ENCODE data around the gene HSFX4. TPM values are rescaled to one million over a fixed set of nuclear protein-coding genes. Genes with fewer than 3 reads are reported as not detected.
A peak's percentile ranks its signal among the peaks of the same experiment; 100 is the strongest.
"Not testable (repeated sequence)": the region's sequence is repeated elsewhere in the genome, so short reads cannot be mapped to it uniquely, and the experiment has no call there.

Gene HSFX4
- total RNA-seq, 1 donor from 2014 or later = not detected

DNA sequence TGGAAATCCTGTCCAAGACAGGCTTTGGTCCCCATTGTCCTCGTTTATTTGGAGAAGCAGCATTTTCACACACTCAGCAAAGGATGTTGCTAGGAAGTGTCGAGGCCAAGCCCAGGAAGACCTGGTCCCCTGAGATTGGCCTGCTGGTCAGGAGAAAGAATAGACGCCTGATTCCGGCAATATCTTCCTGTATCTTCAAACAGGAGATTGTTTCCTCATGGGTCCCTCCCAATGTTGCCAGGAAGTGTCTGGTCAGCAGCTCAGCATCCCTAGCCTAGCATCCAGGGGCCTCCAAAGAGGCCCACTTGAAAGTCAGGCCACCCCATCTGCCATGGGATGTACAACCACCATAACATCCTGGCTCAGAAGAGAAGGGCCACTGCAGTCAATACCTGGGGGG lies 2.0 kb downstream of the HSFX4 start:
- DNase-seq; H3K27ac ChIP-seq (replicated peaks); H3K9me3 ChIP-seq (replicated peaks); H3K4me3 ChIP-seq; H3K27me3 ChIP-seq (ENCODE audit: low read depth); intact Hi-C loops (cut with micrococcal nuclease); H3K4me1 ChIP-seq; H3K36me3 ChIP-seq: not testable (repeated sequence)

DNA sequence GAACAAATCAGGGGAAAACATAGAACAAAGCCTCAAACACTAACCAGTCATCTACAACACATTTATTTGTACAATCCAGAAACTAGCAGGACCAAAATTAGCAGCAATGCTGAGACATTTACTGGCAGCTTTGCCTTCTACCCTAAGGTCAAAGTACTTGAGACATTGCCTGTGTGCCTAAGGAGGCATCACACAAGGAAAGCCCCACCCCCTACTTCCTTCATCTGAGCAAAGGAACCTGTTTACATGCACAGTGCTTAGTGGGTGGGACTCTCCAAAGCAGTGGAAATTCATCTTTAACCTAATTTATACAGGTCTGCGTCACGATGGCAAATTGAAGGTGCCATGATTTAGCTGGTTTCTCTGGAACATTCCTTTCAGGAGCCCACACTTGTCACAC lies 2.8 kb downstream of the HSFX4 start:
- intact Hi-C loops (cut with micrococcal nuclease); H3K27me3 ChIP-seq (ENCODE audit: low read depth); H3K4me3 ChIP-seq; DNase-seq; H3K9me3 ChIP-seq (replicated peaks); H3K27ac ChIP-seq (replicated peaks); H3K36me3 ChIP-seq; H3K4me1 ChIP-seq: not testable (repeated sequence)

DNA sequence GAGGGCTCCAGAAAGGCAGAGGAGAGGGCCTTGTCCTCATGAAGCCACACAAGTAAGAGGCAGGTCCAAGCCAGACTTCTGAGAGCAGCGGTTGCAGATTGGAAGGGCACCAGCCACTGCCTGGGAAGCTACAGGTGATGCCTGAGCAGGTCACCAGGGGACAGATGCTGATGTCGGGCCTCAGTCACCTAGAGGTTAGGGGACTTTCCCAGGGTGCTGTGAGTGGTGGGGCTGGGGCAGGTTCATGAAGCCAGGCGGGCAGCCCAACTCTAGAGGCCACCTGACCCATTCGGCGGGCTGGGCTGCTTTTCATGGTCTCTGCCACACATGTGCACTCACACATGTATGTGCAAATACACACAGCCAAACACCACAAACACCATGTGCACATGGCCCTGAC lies 3.6 kb downstream of the HSFX4 start:
- H3K4me1 ChIP-seq; H3K9me3 ChIP-seq (replicated peaks); H3K27me3 ChIP-seq (ENCODE audit: low read depth); intact Hi-C loops (cut with micrococcal nuclease); H3K4me3 ChIP-seq; DNase-seq; H3K27ac ChIP-seq (replicated peaks); H3K36me3 ChIP-seq: not testable (repeated sequence)

DNA sequence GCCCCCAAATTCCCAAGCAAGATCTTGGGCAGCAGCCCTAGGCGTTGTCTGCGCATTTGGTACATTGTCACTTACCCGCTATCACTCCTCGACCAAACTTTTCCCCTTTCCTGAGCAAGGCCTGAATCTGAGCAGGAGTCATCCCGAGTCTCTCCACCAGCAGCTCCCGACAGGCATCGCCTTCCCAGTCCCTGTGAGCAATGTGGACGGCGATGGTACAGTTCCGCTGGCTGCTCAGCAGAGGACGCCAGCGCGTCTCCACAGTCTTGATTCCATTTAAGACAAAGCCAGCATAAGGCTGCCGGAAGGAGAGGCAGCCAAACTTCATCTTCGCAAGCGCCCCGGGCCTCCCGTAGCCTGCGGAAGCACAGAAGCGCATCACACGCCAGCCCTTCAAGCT lies 4.2 kb downstream of the HSFX4 start:
- H3K27ac ChIP-seq (replicated peaks); intact Hi-C loops (cut with micrococcal nuclease); H3K36me3 ChIP-seq; H3K4me1 ChIP-seq; H3K27me3 ChIP-seq (ENCODE audit: low read depth); DNase-seq; H3K4me3 ChIP-seq; H3K9me3 ChIP-seq (replicated peaks): not testable (repeated sequence)

DNA sequence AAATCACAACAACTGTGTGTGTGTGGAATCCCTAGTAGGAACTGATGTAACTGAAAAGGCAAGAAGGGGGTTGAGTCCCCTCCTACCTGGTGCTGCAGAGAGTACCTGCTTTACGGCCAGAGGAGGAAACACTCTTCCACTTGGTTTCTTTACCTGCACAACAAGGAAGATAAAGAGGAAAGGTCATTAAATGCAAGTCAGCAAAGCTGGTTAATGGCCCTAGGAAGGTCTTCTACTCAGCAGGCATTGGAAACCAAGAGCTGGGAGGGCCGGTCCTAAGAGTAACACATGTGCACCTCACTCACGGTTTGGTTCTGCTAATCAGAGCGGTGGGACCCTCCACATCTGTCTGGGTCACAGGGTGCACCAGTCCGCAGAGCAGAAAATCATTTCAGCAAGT lies 8.0 kb downstream of the HSFX4 start:
- peak overlapping the region; percentile 84 for H3K4me3 ChIP-seq
- H3K36me3 ChIP-seq; DNase-seq; H3K4me1 ChIP-seq; H3K9me3 ChIP-seq (replicated peaks); H3K27me3 ChIP-seq (ENCODE audit: low read depth); intact Hi-C loops (cut with micrococcal nuclease): not testable (repeated sequence)
- H3K27ac ChIP-seq (replicated peaks) = peak overlapping the region; percentile 95

DNA sequence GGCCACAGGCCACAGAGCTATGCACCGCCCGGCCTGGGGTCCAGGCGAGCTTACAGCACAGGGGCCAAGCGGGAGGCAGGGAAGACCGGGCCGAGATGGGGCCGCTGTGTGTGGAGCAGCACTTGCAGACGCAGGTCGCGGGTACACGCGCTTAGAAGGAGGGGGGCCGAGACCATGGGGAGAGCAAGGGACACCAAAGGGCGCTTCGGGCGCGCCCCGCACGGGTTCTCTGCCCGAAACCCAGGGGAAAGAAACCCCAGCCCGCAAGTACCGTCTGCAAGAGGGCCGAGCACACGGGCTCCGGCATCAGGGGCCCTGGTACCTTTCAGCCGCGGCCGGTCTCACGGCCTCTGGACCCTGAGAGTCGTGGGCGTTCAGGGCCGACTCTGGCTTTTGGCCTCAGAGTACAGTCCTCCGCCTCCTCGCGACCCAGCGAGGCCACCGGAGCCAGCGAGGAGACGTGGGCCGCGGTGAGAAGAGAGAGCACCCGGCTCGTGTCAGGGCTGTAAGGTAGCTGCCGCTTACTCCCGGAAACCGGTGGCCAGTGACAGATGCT lies 8.6 kb downstream of the HSFX4 start:
- no peaks in the 10 kb centered on the region for H3K27me3 ChIP-seq (ENCODE audit: low read depth)
- peak; percentile 22 for DNase-seq
- H3K9me3 ChIP-seq (replicated peaks) = no peaks in the 10 kb centered on the region
- no peaks in the 10 kb centered on the region for H3K36me3 ChIP-seq
- TF ChIP-seq, protein P1, sequence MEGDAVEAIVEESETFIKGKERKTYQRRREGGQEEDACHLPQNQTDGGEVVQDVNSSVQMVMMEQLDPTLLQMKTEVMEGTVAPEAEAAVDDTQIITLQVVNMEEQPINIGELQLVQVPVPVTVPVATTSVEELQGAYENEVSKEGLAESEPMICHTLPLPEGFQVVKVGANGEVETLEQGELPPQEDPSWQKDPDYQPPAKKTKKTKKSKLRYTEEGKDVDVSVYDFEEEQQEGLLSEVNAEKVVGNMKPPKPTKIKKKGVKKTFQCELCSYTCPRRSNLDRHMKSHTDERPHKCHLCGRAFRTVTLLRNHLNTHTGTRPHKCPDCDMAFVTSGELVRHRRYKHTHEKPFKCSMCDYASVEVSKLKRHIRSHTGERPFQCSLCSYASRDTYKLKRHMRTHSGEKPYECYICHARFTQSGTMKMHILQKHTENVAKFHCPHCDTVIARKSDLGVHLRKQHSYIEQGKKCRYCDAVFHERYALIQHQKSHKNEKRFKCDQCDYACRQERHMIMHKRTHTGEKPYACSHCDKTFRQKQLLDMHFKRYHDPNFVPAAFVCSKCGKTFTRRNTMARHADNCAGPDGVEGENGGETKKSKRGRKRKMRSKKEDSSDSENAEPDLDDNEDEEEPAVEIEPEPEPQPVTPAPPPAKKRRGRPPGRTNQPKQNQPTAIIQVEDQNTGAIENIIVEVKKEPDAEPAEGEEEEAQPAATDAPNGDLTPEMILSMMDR (IDR thresholded peaks at IDR 0.05; ENCODE audit: borderline replicate concordance) = no peak
- H3K4me1 ChIP-seq = peaks cover 10% of the 10 kb centered on the region
- H3K27ac ChIP-seq (replicated peaks) = peak overlapping the region; percentile 95
- peak overlapping the region; percentile 84 for H3K4me3 ChIP-seq
- intact Hi-C loops (cut with micrococcal nuclease) = no loop called here

DNA sequence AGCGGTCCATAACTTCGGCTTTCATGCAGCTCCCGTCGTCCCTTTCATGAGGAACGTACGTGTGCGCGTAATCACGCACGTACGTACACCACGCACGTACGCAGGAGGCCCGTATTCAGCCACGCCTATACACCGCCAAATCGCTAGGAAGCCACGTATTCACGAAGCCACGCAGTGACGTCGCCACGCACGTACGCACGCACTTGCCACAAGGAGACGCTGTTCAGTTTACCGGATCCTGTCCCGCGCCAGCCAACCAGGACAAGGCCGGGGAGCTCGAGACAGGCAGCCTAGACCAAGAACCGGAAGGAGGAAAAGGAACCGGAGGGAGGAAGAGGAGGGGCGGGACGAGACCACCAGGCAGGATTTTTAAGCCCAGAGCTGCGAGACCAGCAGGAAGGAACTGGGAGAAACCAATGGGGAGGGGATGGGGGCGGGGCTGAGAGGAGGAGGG lies 9.1 kb downstream of the HSFX4 start, which contains the start of gene EOLA2:
Gene EOLA2, minus strand, starts transcription at position 65 of the 454 bp plus-strand sequence. CDS start 4,617 bp downstream, outside the sequence.
- Histone ChIP-seq H3K27ac (replicated peaks) (peak within 1 kb of the TSS; percentile 95), H3K27me3 (ENCODE audit: low read depth) (no peaks in the 10 kb centered on the region), H3K9me3 (replicated peaks) (no peaks in the 10 kb centered on the region), H3K4me1 (peaks cover 10% of the 10 kb centered on the region), H3K4me3 (peak within 1 kb of the TSS; percentile 84), H3K36me3 (no peaks in the 10 kb centered on the region)
- intact Hi-C loops (cut with micrococcal nuclease) = no loop called here
- TF ChIP-seq, protein P1 (IDR thresholded peaks at IDR 0.05; ENCODE audit: borderline replicate concordance) = peak; percentile 63
- DNase-seq = peak; percentile 93

DNA sequence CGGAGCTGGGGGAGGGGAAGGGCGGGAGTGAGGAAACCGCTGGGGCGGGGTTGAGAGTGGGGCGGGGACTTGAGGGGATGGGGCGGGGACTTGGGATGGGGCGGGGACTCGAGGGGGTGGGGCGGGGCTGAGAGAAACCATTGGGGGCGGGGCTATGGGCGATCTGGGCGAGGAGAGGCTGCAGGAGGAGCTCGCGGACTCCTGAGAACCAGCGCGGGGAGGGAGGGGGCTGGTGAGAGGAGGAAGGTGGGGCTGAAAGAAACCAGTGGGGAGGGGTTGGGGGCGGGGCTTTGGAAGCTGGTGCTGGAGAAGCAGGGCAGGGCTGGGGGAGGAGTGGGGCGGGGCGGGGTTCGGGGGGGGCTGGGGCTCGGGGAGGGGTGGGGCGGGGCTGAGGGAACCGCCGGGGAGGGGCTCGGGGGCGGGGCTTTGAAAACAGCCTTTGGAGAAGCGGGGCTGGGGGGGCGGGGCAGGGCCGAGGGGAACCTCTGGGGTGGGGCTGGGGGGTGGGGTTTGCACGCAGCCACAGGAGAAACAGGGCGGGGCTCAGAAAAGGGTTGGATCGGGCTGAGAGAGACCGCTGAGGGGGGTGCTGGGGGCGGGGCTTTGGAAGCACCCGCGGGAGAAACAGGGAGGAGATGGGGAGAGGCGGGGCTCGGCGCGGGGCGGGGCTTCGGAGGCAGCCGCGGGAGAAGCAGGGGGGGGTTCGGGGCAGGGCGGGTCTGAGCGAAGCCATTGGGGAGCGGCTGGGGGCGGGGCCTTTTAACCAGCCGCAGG lies 9.7 kb downstream of the HSFX4 start:
- intact Hi-C loops (cut with micrococcal nuclease) = no loop called here
- Histone ChIP-seq H3K36me3 (no peaks in the 10 kb centered on the region), H3K27ac (replicated peaks) (peak overlapping the region; percentile 95), H3K4me1 (peaks cover 10% of the 10 kb centered on the region), H3K9me3 (replicated peaks) (no peaks in the 10 kb centered on the region), H3K27me3 (ENCODE audit: low read depth) (no peaks in the 10 kb centered on the region), H3K4me3 (peak overlapping the region; percentile 84)
- peak; percentile 94 for DNase-seq
- TF ChIP-seq, protein P1 (IDR thresholded peaks at IDR 0.05; ENCODE audit: borderline replicate concordance) = no peak
